Lung (tissue), 12 donors: Measurements from ENCODE around the gene FBXW9. TPM values are rescaled to one million over a fixed set of nuclear protein-coding genes. Genes with fewer than 3 reads are reported as not detected.
"Not testable (repeated sequence)": the region's sequence is repeated elsewhere in the genome, so short reads cannot be mapped to it uniquely, and the experiment has no call there.

Source experiments
- ATAC-seq: fragments of 200-7000 bp; cut with Tn5 transposase; one replicate; pipeline ENCODE4 v1.9.1; 2020; ENCODE audit warnings: moderate number of reproducible peaks; ENCODE audit not compliant: insufficient read depth, low FRiP score
- DNase-seq, 3 donors: peaks; one replicate each; pipeline ENCODE4 v3.0.0-alpha.2; 2013 to 2017
- H3K27ac ChIP-seq, 2 donors: one replicate each; pipeline ENCODE4 v1.5.1; 2013; ENCODE audit warnings: mild to moderate bottlenecking in 2 of 2, moderate library complexity in 2 of 2, control low read depth in 1 of 2, inconsistent platforms in 1 of 2, low read depth in 1 of 2, low read length in 1 of 2
- H3K27me3 ChIP-seq, 3 donors: one replicate each; pipeline ENCODE4 v1.5.1; 2013; ENCODE audit warnings: low read length in 2 of 3; ENCODE audit not compliant: control insufficient read depth in 3 of 3, insufficient read depth in 3 of 3
- H3K36me3 ChIP-seq, 4 donors: one replicate each; pipeline ENCODE4 v1.5.1; 2013; ENCODE audit warnings: low read length in 4 of 4, mild to moderate bottlenecking in 1 of 4, moderate library complexity in 1 of 4; ENCODE audit not compliant: control insufficient read depth in 4 of 4, insufficient read depth in 4 of 4
- H3K4me1 ChIP-seq, 5 donors: one replicate each; pipeline ENCODE4 v1.5.1; 2013; ENCODE audit warnings: low read length in 5 of 5, mild to moderate bottlenecking in 2 of 5, moderate library complexity in 1 of 5; ENCODE audit not compliant: control insufficient read depth in 5 of 5, insufficient read depth in 5 of 5
- H3K4me3 ChIP-seq: one replicate; pipeline ENCODE4 v1.5.1; 2013; ENCODE audit warnings: mild to moderate bottlenecking, control low read depth, moderate library complexity
- H3K9ac ChIP-seq, 2 donors: one replicate each; pipeline ENCODE4 v1.5.1; 2013; ENCODE audit warnings: low read length in 2 of 2, control low read depth in 1 of 2; ENCODE audit not compliant: insufficient read depth in 1 of 2
- H3K9me3 ChIP-seq, 4 donors: one replicate each; pipeline ENCODE4 v1.5.1; 2013; ENCODE audit warnings: low read length in 3 of 4, mild to moderate bottlenecking in 1 of 4, moderate library complexity in 1 of 4; ENCODE audit not compliant: control insufficient read depth in 4 of 4, insufficient read depth in 3 of 4
- CTCF ChIP-seq: IDR thresholded peaks from 2 replicates; pipeline ENCODE4 v1.5.1; 2012; ENCODE audit warnings: mild to moderate bottlenecking; ENCODE audit errors: control extremely low read depth, extremely low read depth
- WGBS, 2 donors: extraction: QIAGEN DNeasy Blood & Tissue Kit; methylation state at CpG; one replicate each; pipeline ENCODE4 v1.1.7; 2013; 5-methylcytosine and 5-hydroxymethylcytosine counted together
- polyA plus RNA-seq, 2 donors: library from polyadenylated mRNA; stranded (reverse); fragments of 200-250 nt; gene quantifications; one replicate each; pipeline ENCODE4 v1.2.1, GENCODE V29; 2013
- total RNA-seq, 2 donors: library from RNA; depleted of rRNA in 1 of 2; stranded (reverse); fragments of >200 nt in 1 of 2; gene quantifications; one replicate each; pipeline ENCODE4 v1.2.1, GENCODE V29; 2014 to 2021
- donor health status: control.
- donor health status: control.
- donor health status: Bipolar disorder and iron deficiency.
- donor health status: healthy.
- donor health status: DM: yes; HTN: yes; CAD: no.

FBXW9 gene
- total and polyA plus RNA-seq, 4 donors = 6.8 to 17.1 (median 11.8) TPM

- Histone ChIP-seq H3K4me1 (no peaks in the 10 kb centered on the region), H3K36me3 (peaks cover 14 to 61% (median 33%) of the 10 kb centered on the region in 4 donors), H3K9me3 (no peaks in the 10 kb centered on the region), H3K4me3 (no peak overlapping the region), H3K9ac (no peak overlapping the region), H3K27me3 (no peaks in the 10 kb centered on the region), H3K27ac (no peak overlapping the region)
- DNase-seq (peak in 2 of 3 donors; percentile 33 to 44), ATAC-seq (no peak)
- WGBS, 2 donors = 79 to 81% methylated on average over 9 of the region's 9 CpGs
- TF ChIP-seq CTCF = no peak
Observed at GRCh38 chr19:12703046-12703445, 6.6 kb upstream of the FBXW9 start.

GRCh38 chr19:12701596-12702282 lies 5.3 kb upstream of the FBXW9 start:
- WGBS, 2 donors = 93 to 96% methylated on average over 32 to 33 of the region's 33 CpGs
- ATAC-seq (no peak), DNase-seq (no peak)
- TF ChIP-seq CTCF = no peak
- Histone ChIP-seq H3K4me1 (peaks cover 0 to 4% (median 0%) of the 10 kb centered on the region in 5 donors), H3K9ac (no peak overlapping the region), H3K4me3 (no peak overlapping the region), H3K9me3 (no peaks in the 10 kb centered on the region), H3K27me3 (no peaks in the 10 kb centered on the region), H3K36me3 (peaks cover 14 to 57% (median 30%) of the 10 kb centered on the region in 4 donors), H3K27ac (no peak overlapping the region)

GRCh38 chr19:12698138-12698537 lies 1.7 kb upstream of the FBXW9 start:
- ATAC-seq (no peak), DNase-seq (no peak)
- Histone ChIP-seq H3K27me3 (no peaks in the 10 kb centered on the region), H3K27ac (no peak overlapping the region), H3K36me3 (peaks cover 9 to 29% (median 15%) of the 10 kb centered on the region in 4 donors), H3K9me3 (no peaks in the 10 kb centered on the region), H3K4me1 (peaks cover 0 to 9% (median 3%) of the 10 kb centered on the region in 5 donors), H3K4me3 (no peak overlapping the region), H3K9ac (no peak overlapping the region)
- TF ChIP-seq CTCF = no peak
- WGBS, 2 donors = 60 to 72% methylated on average over 6 of the region's 6 CpGs

- peaks cover 4 to 25% (median 11%) of the 10 kb centered on the region in 4 donors for H3K36me3 ChIP-seq
- not testable (repeated sequence) for H3K4me1 ChIP-seq, DNase-seq, H3K9me3 ChIP-seq, ATAC-seq, H3K4me3 ChIP-seq, H3K9ac ChIP-seq, H3K27ac ChIP-seq, H3K27me3 ChIP-seq
- WGBS, 2 donors = 96 to 98% methylated on average over 22 of the region's 22 CpGs
Observed at GRCh38 chr19:12697425-12697824, 994 bp upstream of the FBXW9 start.
